Measurements from ENCODE around the gene CDKL2.
"Not testable (repeated sequence)": the region's sequence is repeated elsewhere in the genome, so short reads cannot be mapped to it uniquely, and the experiment has no call there.

- TF ChIP-seq JUNB (IDR thresholded peaks at IDR 0.05; ENCODE audit: unreplicated experiment); CTCF (conservative IDR thresholded peaks at IDR 0.05; ENCODE audit: low read depth in 2 of 2); REST (IDR thresholded peaks at IDR 0.05; ENCODE audit: unreplicated experiment); EZH2phosphoT487 (IDR thresholded peaks at IDR 0.05; ENCODE audit: unreplicated experiment); CREB1 (CRISPR knock-in tag; IDR thresholded peaks at IDR 0.05; ENCODE audit: low read depth); EZH2 (IDR thresholded peaks at IDR 0.05; ENCODE audit: low read depth, unreplicated experiment); POLR2AphosphoS5 (IDR thresholded peaks at IDR 0.05; ENCODE audit: low read depth): not testable (repeated sequence)
These were observed 93.0 kb downstream of the CDKL2 start for GRCh38 chr4:75537308-75537707.
